ENCODE data around the gene RFLNA. TPM values are rescaled to one million over a fixed set of nuclear protein-coding genes. Genes with fewer than 3 reads are reported as not detected.

The RFLNA gene
- total and polyA plus RNA-seq, 2 of the 13 experiments (the other 11 are each of a cell fraction or from before 2014, with no cell fraction given) = not detected

- TF ChIP-seq ZNF687 (CRISPR knock-in tag; IDR thresholded peaks at IDR 0.05) (no peak), ARID2 (CRISPR knock-in tag; IDR thresholded peaks at IDR 0.05; ENCODE audit: borderline replicate concordance) (no peak), SYNCRIP (IDR thresholded peaks at IDR 0.05; ENCODE audit: insufficient read depth, low read depth, low read length) (no peak), KLF6 (CRISPR knock-in tag; IDR thresholded peaks at IDR 0.05) (no peak)
Observed at GRCh38 chr12:124298685-124299410, 4.0 kb downstream of the RFLNA start (continued).

DNA sequence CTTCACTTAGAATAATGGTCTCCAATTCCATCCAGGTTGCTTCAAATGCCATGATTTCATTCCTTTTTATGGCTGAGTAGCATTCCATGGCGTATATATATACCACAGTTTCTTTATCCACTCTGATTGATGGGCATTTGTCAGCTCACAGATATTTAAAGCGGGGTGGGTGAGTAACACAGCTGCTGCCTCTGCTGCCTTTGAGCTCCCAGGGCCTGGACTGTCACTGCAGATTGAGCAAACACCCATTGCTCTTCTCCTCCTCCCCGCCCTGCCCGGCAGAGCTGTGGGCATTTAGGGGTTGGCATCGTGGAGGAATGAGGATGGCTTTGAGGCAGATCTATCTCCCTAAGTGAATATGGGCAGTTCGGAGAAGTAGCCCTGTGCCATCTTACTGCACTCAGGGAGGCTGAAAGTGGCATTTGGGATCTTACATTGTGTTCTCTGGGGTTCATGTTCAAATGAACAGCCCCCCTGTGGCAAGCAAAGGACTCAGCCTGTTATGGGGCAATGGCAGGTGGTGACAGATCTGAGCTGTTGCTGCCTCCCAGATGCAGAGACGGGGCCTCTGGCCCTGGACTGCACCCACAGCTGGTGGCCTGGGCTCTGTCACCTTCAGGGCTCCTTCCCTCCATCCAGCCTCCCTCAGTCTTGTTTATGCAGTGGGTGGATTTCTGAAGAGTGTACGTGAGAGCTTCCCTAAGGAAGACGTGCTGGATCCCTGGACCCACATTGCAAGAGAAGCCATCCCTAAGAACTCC lies 4.9 kb downstream of the RFLNA start:
- WGBS (ENCODE audit: low lambda C conversion rate) = 32% methylated on average over 8 of the region's 9 CpGs
- H3K27me3 ChIP-seq (ENCODE audit: control insufficient read depth in 1 of 2, insufficient read depth in 2 of 2, low read length in 2 of 2) = peaks cover 5 to 37% of the 10 kb centered on the region in 2 experiments; a peak in 3 of 5 replicates
- FAIRE-seq (no peak), ATAC-seq (no peak), DNase-seq (ENCODE audit: low spot score) (no peak)
- H2AFZ ChIP-seq (ENCODE audit: low read length) = no peak overlapping the region
- intact Hi-C loops (cut with micrococcal nuclease; ENCODE audit: unreplicated experiment) = no loop called here
- no peaks in the 10 kb centered on the region; the same call in 1 of the 2 replicates for H4K20me1 ChIP-seq (ENCODE audit: insufficient read depth, low read length)
- no peak overlapping the region for H3K4me2 ChIP-seq (ENCODE audit: low read depth, low read length)
- H3K36me3 ChIP-seq (replicated peaks in 1 of 2; ENCODE audit: control insufficient read depth in 1 of 2, insufficient read depth in 2 of 2, low read length in 2 of 2) = no peaks in the 10 kb centered on the region
- H3K4me3 ChIP-seq (replicated peaks in 1 of 3; ENCODE audit: insufficient read depth in 1 of 3, low read depth in 2 of 3, low read length in 3 of 3) = no peak overlapping the region
- H3K9ac ChIP-seq (ENCODE audit: insufficient read depth, low read depth, low read length) = no peak overlapping the region
- BruUV-seq (replicated peaks) = no TSS peak
- no peaks in the 10 kb centered on the region for H3K79me2 ChIP-seq (ENCODE audit: insufficient read depth, low read length)
- in situ Hi-C loops (cut with HindIII; ENCODE audit: extremely low pct_ligation_motif_present, low pct_unique_long_range_greater_than_20kb) = no loop called here
- H3K4me1 ChIP-seq (ENCODE audit: insufficient read depth, low read length) = peaks cover 15% of the 10 kb centered on the region
- POLR2A ChIA-PET = no interaction called here
- no peak overlapping the region for H3K27ac ChIP-seq (ENCODE audit: extremely low read length, insufficient read depth, low read length)
- CTCF ChIA-PET (ENCODE audit: low intra/inter-chr PET ratio, low total read pairs) = no interaction called here
- no peaks in the 10 kb centered on the region for H3K9me3 ChIP-seq (ENCODE audit: low read length)
- TF ChIP-seq, protein P1, sequence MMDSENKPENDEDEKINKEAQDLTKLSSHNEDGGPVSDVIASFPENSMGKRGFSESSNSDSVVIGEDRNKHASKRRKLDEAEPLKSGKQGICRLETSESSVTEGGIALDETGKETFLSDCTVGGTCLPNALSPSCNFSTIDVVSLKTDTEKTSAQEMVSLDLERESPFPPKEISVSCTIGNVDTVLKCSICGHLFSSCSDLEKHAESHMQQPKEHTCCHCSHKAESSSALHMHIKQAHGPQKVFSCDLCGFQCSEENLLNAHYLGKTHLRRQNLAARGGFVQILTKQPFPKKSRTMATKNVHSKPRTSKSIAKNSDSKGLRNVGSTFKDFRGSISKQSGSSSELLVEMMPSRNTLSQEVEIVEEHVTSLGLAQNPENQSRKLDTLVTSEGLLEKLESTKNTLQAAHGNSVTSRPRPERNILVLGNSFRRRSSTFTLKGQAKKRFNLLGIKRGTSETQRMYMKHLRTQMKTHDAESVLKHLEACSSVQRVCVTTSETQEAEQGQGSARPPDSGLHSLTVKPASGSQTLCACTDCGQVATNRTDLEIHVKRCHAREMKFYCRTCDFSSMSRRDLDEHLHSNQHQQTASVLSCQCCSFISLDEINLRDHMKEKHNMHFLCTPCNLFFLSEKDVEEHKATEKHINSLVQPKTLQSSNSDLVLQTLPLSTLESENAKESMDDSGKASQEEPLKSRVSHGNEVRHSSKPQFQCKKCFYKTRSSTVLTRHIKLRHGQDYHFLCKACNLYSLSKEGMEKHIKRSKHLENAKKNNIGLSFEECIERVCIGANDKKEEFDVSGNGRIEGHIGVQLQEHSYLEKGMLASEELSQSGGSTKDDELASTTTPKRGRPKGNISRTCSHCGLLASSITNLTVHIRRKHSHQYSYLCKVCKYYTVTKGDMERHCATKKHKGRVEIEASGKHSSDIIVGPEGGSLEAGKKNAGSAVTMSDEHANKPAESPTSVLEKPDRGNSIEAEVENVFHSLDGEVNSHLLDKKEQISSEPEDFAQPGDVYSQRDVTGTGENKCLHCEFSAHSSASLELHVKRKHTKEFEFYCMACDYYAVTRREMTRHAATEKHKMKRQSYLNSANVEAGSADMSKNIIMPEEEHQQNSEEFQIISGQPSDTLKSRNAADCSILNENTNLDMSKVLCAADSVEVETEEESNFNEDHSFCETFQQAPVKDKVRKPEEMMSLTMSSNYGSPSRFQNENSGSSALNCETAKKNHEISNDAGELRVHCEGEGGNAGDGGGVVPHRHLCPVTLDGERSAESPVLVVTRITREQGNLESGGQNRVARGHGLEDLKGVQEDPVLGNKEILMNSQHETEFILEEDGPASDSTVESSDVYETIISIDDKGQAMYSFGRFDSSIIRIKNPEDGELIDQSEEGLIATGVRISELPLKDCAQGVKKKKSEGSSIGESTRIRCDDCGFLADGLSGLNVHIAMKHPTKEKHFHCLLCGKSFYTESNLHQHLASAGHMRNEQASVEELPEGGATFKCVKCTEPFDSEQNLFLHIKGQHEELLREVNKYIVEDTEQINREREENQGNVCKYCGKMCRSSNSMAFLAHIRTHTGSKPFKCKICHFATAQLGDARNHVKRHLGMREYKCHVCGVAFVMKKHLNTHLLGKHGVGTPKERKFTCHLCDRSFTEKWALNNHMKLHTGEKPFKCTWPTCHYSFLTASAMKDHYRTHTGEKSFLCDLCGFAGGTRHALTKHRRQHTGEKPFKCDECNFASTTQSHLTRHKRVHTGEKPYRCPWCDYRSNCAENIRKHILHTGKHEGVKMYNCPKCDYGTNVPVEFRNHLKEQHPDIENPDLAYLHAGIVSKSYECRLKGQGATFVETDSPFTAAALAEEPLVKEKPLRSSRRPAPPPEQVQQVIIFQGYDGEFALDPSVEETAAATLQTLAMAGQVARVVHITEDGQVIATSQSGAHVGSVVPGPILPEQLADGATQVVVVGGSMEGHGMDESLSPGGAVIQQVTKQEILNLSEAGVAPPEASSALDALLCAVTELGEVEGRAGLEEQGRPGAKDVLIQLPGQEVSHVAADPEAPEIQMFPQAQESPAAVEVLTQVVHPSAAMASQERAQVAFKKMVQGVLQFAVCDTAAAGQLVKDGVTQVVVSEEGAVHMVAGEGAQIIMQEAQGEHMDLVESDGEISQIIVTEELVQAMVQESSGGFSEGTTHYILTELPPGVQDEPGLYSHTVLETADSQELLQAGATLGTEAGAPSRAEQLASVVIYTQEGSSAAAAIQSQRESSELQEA (CRISPR knock-in tag; IDR thresholded peaks at IDR 0.05; ENCODE audit: not compliant biosample characterization) = no peak
- TF ChIP-seq, protein P2, sequence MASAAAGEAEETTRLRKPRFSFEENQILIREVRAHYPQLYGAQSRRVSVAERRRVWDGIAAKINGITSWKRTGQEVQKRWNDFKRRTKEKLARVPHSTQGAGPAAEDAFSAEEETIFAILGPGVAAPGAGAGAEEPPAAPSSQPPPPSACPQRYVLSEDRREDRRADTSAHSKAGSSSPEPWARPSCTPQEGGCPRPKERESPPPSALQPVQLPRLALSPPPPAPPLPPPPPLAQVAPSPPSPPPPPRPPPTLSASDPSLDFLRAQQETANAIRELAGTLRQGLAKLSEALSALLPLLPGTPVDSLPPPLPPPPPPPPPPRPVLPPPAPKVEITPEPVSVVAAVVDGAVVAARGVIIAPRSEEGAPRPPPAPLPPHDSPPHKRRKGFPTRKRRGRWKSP (CRISPR knock-in tag; IDR thresholded peaks at IDR 0.05) = no peak
